K562 (cell line): ENCODE results near the gene B9D2. TPM values are rescaled to one million over a fixed set of nuclear protein-coding genes. Genes with fewer than 3 reads are reported as not detected.

Experiments
- ERF ChIP-seq: fragments of 450-650 bp; formaldehyde crosslinking; IDR thresholded peaks from 2 replicates; pipeline ENCODE4 v1.4.0; 2020; ENCODE audit warnings: mild to moderate bottlenecking, mixed read lengths
- MTA3 ChIP-seq: fragments of 450-650 bp; formaldehyde crosslinking; IDR thresholded peaks from 2 replicates; pipeline ENCODE4 v1.6.1; 2017; ENCODE audit warnings: mild to moderate bottlenecking, borderline replicate concordance
- NR2C1 ChIP-seq, 2 experiments: fragments of 450-650 bp; IDR thresholded peaks; 2 replicates each; pipeline ENCODE4 v1.6.1; 2017; ENCODE audit warnings: mild to moderate bottlenecking in 2 of 2, antibody characterized with exemption in 1 of 2, inconsistent platforms in 1 of 2, missing compliant biosample characterization in 1 of 2, missing genetic modification characterization in 1 of 2
- PRPF4 ChIP-seq: fragments of 200-400 bp; formaldehyde crosslinking; IDR thresholded peaks from one replicate; pipeline ENCODE4 v1.6.1; 2017; ENCODE audit warnings: low read length, low read depth, mild to moderate bottlenecking; ENCODE audit not compliant: insufficient read depth, poor library complexity, severe bottlenecking
- SIRT6 ChIP-seq: IDR thresholded peaks from one replicate; pipeline ENCODE4 v1.6.1; 2012; ENCODE audit warnings: low read depth, mild to moderate bottlenecking, control low read depth, inconsistent platforms, low read length, moderate library complexity
- TCFL5 ChIP-seq: fragments of 250-450 bp; sonication (Bioruptor Pico); conservative IDR thresholded peaks from 2 replicates; pipeline ENCODE4 v1.6.1; 2021; ENCODE audit warnings: mild to moderate bottlenecking, moderate library complexity, matching md5 sums
- TRIM25 ChIP-seq: fragments of 450-650 bp; IDR thresholded peaks from 2 replicates; pipeline ENCODE4 v1.7.0; 2016; ENCODE audit warnings: borderline replicate concordance
- USF2 ChIP-seq: sonication (generic); formaldehyde crosslinking; IDR thresholded peaks from 2 replicates; pipeline ENCODE4 v1.5.0; 2020; ENCODE audit warnings: missing genetic modification reagents
- ZBTB11 ChIP-seq, 3 experiments: fragments of 200-800 bp in 1 of 3; fragments of 250-450 bp in 1 of 3; fragments of 450-650 bp in 1 of 3; sonication (Bioruptor Pico) in 1 of 3; sonication (Bioruptor generic) in 1 of 3; formaldehyde crosslinking in 1 of 3; IDR thresholded peaks; 2 replicates each; pipeline versions ENCODE4 v1.6.1 to v1.8.0; 2016 to 2022; ENCODE audit warnings: mild to moderate bottlenecking in 2 of 3, missing genetic modification characterization in 2 of 3, missing compliant biosample characterization in 1 of 3, moderate library complexity in 1 of 3
- ZNF41 ChIP-seq: fragments of 250-450 bp; sonication (Bioruptor Pico); conservative IDR thresholded peaks from 2 replicates; pipeline ENCODE4 v1.4.0; 2020; ENCODE audit warnings: mild to moderate bottlenecking
- ZNF717 ChIP-seq: fragments of 250-450 bp; sonication (Bioruptor Pico); IDR thresholded peaks from 2 replicates; pipeline ENCODE4 v1.5.0; 2021
- polyA plus RNA-seq, 8 experiments: library from polyadenylated mRNA; depleted of rRNA in 4 of 8; stranded (reverse) in 5 of 8; unstranded in 3 of 8; fragments of >200 nt; fragmentation: Nextera tagmentation in 2 of 8; fragmentation: Illumina TruSeq in 1 of 8; extraction: Ambion mirVana in 2 of 8; extraction: Trizol in 1 of 8; gene quantifications; 2 replicates each; pipeline versions ENCODE4 v1.2.1 to v1.2.3, GENCODE V29; 2011 to 2014; ENCODE audit warnings: inconsistent platforms in 1 of 8, missing spikeins in 1 of 8
- total RNA-seq, 7 experiments: library from RNA; depleted of rRNA in 6 of 7; stranded (reverse); fragments of >200 nt in 6 of 7; fragmentation: Illumina TruSeq in 2 of 7; extraction: Trizol in 2 of 7; gene quantifications; 2 replicates each; pipeline versions ENCODE4 v1.2.1 to v1.2.3, GENCODE V29; 2011 to 2021; ENCODE audit warnings: low replicate concordance in 1 of 7
- TF ChIP-seq, protein P1 (sequence below), 2 experiments: fragments of 450-650 bp in 1 of 2; sonication (generic) in 1 of 2; formaldehyde crosslinking in 1 of 2; IDR thresholded peaks in 1 of 2; conservative IDR thresholded peaks in 1 of 2; 2 replicates each; pipeline versions ENCODE4 v1.6.1 to v1.8.1; 2016 to 2023; ENCODE audit warnings: mild to moderate bottlenecking in 2 of 2, moderate library complexity in 2 of 2, inconsistent platforms in 1 of 2, missing genetic modification reagents in 1 of 2
- TF ChIP-seq, protein P2 (sequence below): fragments of 450-650 bp; IDR thresholded peaks from 2 replicates; pipeline ENCODE4 v1.6.1; 2017; ENCODE audit warnings: mild to moderate bottlenecking, moderate library complexity
- TF ChIP-seq, protein P3 (sequence below): sonication (generic); formaldehyde crosslinking; IDR thresholded peaks from 2 replicates; pipeline ENCODE4 v1.4.0; 2020; ENCODE audit warnings: mild to moderate bottlenecking, missing genetic modification reagents

The B9D2 gene
- total and polyA plus RNA-seq, 9 of the 15 experiments (the other 6 are each of a cell fraction or from before 2014, with no cell fraction given): 0.83 to 6.9 (median 2.8) TPM

DNA sequence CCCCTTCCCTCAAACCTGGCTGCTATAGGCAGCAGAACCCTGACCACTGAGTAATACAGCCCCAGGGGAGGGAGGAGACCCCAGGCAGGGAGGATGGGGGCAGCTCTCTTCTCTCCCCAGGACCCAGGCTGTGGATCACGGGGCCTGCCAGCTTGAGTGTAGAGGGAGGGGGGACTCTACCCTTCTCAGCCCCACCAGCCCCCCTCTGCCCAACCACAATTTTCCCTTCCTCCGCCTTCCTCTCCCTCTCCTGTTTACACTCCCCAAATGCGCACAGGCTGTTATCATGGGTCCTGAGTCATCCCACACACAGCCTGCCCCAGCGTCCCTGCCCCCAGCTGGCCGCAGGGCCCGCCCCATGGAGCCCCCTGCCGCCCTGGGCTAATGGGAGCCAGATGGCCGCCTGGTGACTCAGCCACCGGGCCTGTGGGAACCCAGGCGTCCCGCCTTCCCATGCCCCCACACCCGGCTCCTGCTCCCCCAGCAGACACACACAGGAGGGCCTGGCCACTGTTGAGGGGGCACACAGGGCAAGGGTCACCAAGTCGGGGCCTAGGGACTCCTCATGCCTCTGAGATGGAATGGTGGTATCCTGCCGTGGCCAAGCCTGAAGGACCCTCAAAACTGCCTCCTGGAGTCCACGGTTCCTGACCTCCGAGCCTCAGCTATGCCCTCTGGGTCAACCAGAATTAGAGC lies 40.4 kb downstream of the B9D2 start (continued):
- TF ChIP-seq NR2C1 (IDR thresholded peaks at IDR 0.05): peak; percentile 30
- TF ChIP-seq NR2C1 (tag; IDR thresholded peaks at IDR 0.05): peak; percentile 59
- TF ChIP-seq TRIM25: no peak
- TF ChIP-seq, protein P1, sequence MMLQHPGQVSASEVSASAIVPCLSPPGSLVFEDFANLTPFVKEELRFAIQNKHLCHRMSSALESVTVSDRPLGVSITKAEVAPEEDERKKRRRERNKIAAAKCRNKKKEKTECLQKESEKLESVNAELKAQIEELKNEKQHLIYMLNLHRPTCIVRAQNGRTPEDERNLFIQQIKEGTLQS (IDR thresholded peaks at IDR 0.05): peak; percentile 95
- TF ChIP-seq, protein P1 (CRISPR knock-in tag; conservative IDR thresholded peaks at IDR 0.05): no peak; the same call in 1 of the 2 replicates
- no peak for TF ChIP-seq PRPF4
- no peak for TF ChIP-seq USF2
- no peak; the same call in 1 of the 2 replicates for TF ChIP-seq ZNF717
- TF ChIP-seq, protein P2, sequence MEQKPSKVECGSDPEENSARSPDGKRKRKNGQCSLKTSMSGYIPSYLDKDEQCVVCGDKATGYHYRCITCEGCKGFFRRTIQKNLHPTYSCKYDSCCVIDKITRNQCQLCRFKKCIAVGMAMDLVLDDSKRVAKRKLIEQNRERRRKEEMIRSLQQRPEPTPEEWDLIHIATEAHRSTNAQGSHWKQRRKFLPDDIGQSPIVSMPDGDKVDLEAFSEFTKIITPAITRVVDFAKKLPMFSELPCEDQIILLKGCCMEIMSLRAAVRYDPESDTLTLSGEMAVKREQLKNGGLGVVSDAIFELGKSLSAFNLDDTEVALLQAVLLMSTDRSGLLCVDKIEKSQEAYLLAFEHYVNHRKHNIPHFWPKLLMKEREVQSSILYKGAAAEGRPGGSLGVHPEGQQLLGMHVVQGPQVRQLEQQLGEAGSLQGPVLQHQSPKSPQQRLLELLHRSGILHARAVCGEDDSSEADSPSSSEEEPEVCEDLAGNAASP: no peak
- peak in 1 of 3 experiments; percentile 78; a peak in 2 of 6 replicates for TF ChIP-seq ZBTB11 (CRISPR knock-in tag; IDR thresholded peaks at IDR 0.05)
- peak; percentile 43 for TF ChIP-seq SIRT6
- TF ChIP-seq TCFL5 (CRISPR knock-in tag): no peak
- TF ChIP-seq, protein P3, sequence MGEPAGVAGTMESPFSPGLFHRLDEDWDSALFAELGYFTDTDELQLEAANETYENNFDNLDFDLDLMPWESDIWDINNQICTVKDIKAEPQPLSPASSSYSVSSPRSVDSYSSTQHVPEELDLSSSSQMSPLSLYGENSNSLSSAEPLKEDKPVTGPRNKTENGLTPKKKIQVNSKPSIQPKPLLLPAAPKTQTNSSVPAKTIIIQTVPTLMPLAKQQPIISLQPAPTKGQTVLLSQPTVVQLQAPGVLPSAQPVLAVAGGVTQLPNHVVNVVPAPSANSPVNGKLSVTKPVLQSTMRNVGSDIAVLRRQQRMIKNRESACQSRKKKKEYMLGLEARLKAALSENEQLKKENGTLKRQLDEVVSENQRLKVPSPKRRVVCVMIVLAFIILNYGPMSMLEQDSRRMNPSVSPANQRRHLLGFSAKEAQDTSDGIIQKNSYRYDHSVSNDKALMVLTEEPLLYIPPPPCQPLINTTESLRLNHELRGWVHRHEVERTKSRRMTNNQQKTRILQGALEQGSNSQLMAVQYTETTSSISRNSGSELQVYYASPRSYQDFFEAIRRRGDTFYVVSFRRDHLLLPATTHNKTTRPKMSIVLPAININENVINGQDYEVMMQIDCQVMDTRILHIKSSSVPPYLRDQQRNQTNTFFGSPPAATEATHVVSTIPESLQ (CRISPR knock-in tag): no peak
- no peak; the same call in 1 of the 2 replicates for TF ChIP-seq ZNF41
- peak; percentile 91 for TF ChIP-seq MTA3
- no peak for TF ChIP-seq ERF (CRISPR knock-in tag)
